Measurements from ENCODE around the gene TUBA1C.
"Not testable (repeated sequence)": the region's sequence is repeated elsewhere in the genome, so short reads cannot be mapped to it uniquely, and the experiment has no call there.

The TUBA1C gene

GRCh38 chr12:49255857-49256637, 8.8 kb upstream of the TUBA1C start:
- no peak for DNase-seq

GRCh38 chr12:49257508-49258184, 7.2 kb upstream of the TUBA1C start:
- not testable (repeated sequence) for DNase-seq

GRCh38 chr12:49259452-49259851, 5.4 kb upstream of the TUBA1C start:
- DNase-seq = no peak

- no peak for DNase-seq
These were observed 4.7 kb upstream of the TUBA1C start for GRCh38 chr12:49260166-49260565.

- DNase-seq = no peak
These were observed 4.1 kb upstream of the TUBA1C start for GRCh38 chr12:49260571-49261363.

- DNase-seq = no peak
These were observed 3.2 kb upstream of the TUBA1C start for GRCh38 chr12:49261721-49262120.

- DNase-seq = no peak
These were observed 1.5 kb upstream of the TUBA1C start for GRCh38 chr12:49263400-49263763.

- no peak for DNase-seq
These were observed 413 bp upstream of the TUBA1C start for GRCh38 chr12:49264466-49264872.

- not testable (repeated sequence) for DNase-seq
These were observed 4.3 kb downstream of the TUBA1C start for GRCh38 chr12:49269191-49269590.

- DNase-seq = no peak
These were observed 8.2 kb downstream of the TUBA1C start for GRCh38 chr12:49272790-49273725.

- DNase-seq = no peak
These were observed 9.0 kb downstream of the TUBA1C start for GRCh38 chr12:49273726-49274395.

GRCh38 chr12:49274396-49275069, 9.7 kb downstream of the TUBA1C start:
- no peak for DNase-seq

- DNase-seq = no peak
These were observed 11.7 kb downstream of the TUBA1C start for GRCh38 chr12:49276304-49277290.

GRCh38 chr12:49277466-49277865, 12.6 kb downstream of the TUBA1C start:
- no peak for DNase-seq

- peak; percentile 72 for DNase-seq
These were observed 14.9 kb downstream of the TUBA1C start for GRCh38 chr12:49279706-49280159.

GRCh38 chr12:49280545-49280944, 15.7 kb downstream of the TUBA1C start:
- DNase-seq = not testable (repeated sequence)

- DNase-seq = no peak
These were observed 17.4 kb downstream of the TUBA1C start for GRCh38 chr12:49282302-49282701.

GRCh38 chr12:49282740-49283375, 18.0 kb downstream of the TUBA1C start:
- not testable (repeated sequence) for DNase-seq

All from NCI-H146 (cell line).